AG10803 (cell line): ENCODE data around the gene OSGIN1.

Experiments
- DNase-seq: peaks from one replicate; pipeline ENCODE4 v3.0.0; 2010; ENCODE audit warnings: low read depth
- H3K4me3 ChIP-seq: 2 replicates; pipeline ENCODE4 v1.5.1; 2011; ENCODE audit warnings: mild to moderate bottlenecking, low read length, control low read depth
- TF ChIP-seq, protein P1 (sequence below): conservative IDR thresholded peaks from 2 replicates; pipeline ENCODE4 v1.5.1; 2011; ENCODE audit warnings: mild to moderate bottlenecking, low read length, control low read depth, inconsistent platforms

The OSGIN1 gene

DNA sequence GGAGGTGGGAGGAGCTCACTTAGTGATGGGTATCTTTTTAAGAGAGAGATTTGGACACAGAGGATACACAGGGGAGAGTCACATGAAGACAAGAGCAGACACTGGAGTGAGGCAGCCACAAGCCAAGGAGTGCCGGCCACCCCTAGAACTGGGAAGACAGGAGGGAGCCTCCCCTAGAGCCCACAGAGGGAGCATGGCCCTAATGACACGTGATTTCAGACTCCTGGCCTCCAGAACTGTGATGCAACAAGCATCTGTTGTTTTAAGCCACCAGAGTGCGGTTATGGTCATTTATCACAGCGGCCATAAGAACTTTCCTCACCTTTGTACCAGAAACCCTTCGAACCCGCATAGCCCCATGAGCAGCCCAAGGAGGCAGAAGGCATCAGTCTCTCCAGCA lies 56.2 kb downstream of the OSGIN1 start:
- no peak for DNase-seq
- H3K4me3 ChIP-seq, result no peak overlapping the region
- TF ChIP-seq, protein P1, sequence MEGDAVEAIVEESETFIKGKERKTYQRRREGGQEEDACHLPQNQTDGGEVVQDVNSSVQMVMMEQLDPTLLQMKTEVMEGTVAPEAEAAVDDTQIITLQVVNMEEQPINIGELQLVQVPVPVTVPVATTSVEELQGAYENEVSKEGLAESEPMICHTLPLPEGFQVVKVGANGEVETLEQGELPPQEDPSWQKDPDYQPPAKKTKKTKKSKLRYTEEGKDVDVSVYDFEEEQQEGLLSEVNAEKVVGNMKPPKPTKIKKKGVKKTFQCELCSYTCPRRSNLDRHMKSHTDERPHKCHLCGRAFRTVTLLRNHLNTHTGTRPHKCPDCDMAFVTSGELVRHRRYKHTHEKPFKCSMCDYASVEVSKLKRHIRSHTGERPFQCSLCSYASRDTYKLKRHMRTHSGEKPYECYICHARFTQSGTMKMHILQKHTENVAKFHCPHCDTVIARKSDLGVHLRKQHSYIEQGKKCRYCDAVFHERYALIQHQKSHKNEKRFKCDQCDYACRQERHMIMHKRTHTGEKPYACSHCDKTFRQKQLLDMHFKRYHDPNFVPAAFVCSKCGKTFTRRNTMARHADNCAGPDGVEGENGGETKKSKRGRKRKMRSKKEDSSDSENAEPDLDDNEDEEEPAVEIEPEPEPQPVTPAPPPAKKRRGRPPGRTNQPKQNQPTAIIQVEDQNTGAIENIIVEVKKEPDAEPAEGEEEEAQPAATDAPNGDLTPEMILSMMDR, result no peak

- DNase-seq, result no peak
- H3K4me3 ChIP-seq, result no peak overlapping the region
These were observed 60.9 kb downstream of the OSGIN1 start for GRCh38 chr16:84013787-84014569.

DNA sequence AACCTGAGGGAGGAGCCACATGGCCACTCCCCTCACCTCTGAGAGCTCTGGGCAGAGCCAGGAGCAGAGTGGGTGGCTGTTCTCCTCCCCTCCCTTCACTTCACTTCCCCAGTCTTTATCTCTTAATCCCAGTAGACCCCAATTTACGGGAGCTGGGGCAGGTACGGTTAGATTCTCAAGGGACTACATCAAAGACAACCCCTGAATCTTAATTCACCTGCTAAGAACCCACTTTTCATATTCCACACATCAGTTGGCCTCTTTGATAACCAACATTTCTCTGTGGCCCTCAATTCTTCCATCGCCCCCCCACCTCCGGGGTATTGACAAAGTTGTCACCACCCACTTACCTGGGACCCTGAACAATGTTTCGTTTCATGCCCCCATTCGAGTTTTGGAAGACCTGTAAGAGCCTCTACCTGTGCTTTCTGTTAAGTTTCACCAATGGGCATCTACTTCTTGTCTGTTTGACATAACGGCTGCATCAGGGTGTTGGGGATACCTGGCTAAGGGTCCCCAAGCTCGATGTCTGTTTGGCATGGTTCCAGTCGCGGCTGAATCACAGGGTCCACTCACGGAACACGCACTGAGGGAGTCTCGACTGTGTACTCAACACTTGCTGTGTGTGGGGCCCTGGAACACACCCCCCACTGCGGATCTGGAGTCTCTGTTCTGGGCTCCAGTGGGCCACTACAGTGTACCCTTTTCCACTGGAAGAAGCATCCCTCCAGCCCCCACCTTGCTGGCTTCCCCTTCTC lies 61.7 kb downstream of the OSGIN1 start:
- no peak for DNase-seq
- TF ChIP-seq, protein P1, result no peak
- no peak overlapping the region for H3K4me3 ChIP-seq

More at GRCh38 chr16:84013787-84014569, 60.9 kb downstream of the OSGIN1 start:
- TF ChIP-seq, protein P1, result no peak

- TF ChIP-seq, protein P1, result no peak
- DNase-seq, result no peak
- no peak overlapping the region for H3K4me3 ChIP-seq
These were observed 62.4 kb downstream of the OSGIN1 start for GRCh38 chr16:84015399-84015798.
